HG03280 (cell line): Measurements from ENCODE around the gene LRGUK.

Source experiments
- ATAC-seq: cut with Tn5 transposase; IDR thresholded peaks from one replicate; pipeline ENCODE4 v1.9.1; 2021; ENCODE audit warnings: mild to moderate bottlenecking, moderate library complexity; ENCODE audit not compliant: unreplicated experiment

The LRGUK gene

GRCh38 chr7:134126596-134126965, 559 bp upstream of the LRGUK start:
- no peak for ATAC-seq

GRCh38 chr7:134128829-134129228, 1.7 kb downstream of the LRGUK start:
- no peak for ATAC-seq

- ATAC-seq: no peak
Observed at GRCh38 chr7:134129856-134130523, 2.9 kb downstream of the LRGUK start.

GRCh38 chr7:134134004-134134403, 6.9 kb downstream of the LRGUK start:
- ATAC-seq: no peak

- ATAC-seq: peak; percentile 82
Observed at GRCh38 chr7:134140889-134141867, 14.0 kb downstream of the LRGUK start.

- ATAC-seq: no peak
Observed at GRCh38 chr7:134141868-134142264, 14.7 kb downstream of the LRGUK start.

- ATAC-seq: no peak
Observed at GRCh38 chr7:134153493-134154136, 26.5 kb downstream of the LRGUK start.

- ATAC-seq: no peak
Observed at GRCh38 chr7:134154581-134155130, 27.5 kb downstream of the LRGUK start.

GRCh38 chr7:134155206-134155605, 28.1 kb downstream of the LRGUK start:
- no peak for ATAC-seq

GRCh38 chr7:134155871-134156270, 28.7 kb downstream of the LRGUK start:
- no peak for ATAC-seq

- no peak for ATAC-seq
Observed at GRCh38 chr7:134165252-134165651, 38.1 kb downstream of the LRGUK start.

- no peak for ATAC-seq
Observed at GRCh38 chr7:134167250-134167649, 40.1 kb downstream of the LRGUK start.

- no peak for ATAC-seq
Observed at GRCh38 chr7:134167841-134168240, 40.7 kb downstream of the LRGUK start.

GRCh38 chr7:134174795-134175261, 47.7 kb downstream of the LRGUK start:
- ATAC-seq: peak; percentile 85

- ATAC-seq: no peak
Observed at GRCh38 chr7:134175334-134176036, 48.3 kb downstream of the LRGUK start.

GRCh38 chr7:134176037-134176350, 48.9 kb downstream of the LRGUK start:
- no peak for ATAC-seq

GRCh38 chr7:134179036-134180011, 52.2 kb downstream of the LRGUK start:
- no peak for ATAC-seq

GRCh38 chr7:134180376-134180775, 53.2 kb downstream of the LRGUK start:
- no peak for ATAC-seq

GRCh38 chr7:134182078-134182477, 54.9 kb downstream of the LRGUK start:
- ATAC-seq: no peak

- ATAC-seq: no peak
Observed at GRCh38 chr7:134184767-134185166, 57.6 kb downstream of the LRGUK start.
